HL-60/S4 treated with phorbol 12-myristate 13-acetate at 8.2 ng/mL for 4 days and 3 days (cell line): Measurements from ENCODE around the gene CETP.
"Not testable (repeated sequence)": the region's sequence is repeated elsewhere in the genome, so short reads cannot be mapped to it uniquely, and the experiment has no call there.

Experiments
- in situ Hi-C: fragments of 300-500 bp; cut with MboI; formaldehyde crosslinking; loops from 2 replicates; pipeline ENCODE4 v1.15.0; 2022; ENCODE audit warnings: low sequenced_read_pairs

CETP gene

DNA sequence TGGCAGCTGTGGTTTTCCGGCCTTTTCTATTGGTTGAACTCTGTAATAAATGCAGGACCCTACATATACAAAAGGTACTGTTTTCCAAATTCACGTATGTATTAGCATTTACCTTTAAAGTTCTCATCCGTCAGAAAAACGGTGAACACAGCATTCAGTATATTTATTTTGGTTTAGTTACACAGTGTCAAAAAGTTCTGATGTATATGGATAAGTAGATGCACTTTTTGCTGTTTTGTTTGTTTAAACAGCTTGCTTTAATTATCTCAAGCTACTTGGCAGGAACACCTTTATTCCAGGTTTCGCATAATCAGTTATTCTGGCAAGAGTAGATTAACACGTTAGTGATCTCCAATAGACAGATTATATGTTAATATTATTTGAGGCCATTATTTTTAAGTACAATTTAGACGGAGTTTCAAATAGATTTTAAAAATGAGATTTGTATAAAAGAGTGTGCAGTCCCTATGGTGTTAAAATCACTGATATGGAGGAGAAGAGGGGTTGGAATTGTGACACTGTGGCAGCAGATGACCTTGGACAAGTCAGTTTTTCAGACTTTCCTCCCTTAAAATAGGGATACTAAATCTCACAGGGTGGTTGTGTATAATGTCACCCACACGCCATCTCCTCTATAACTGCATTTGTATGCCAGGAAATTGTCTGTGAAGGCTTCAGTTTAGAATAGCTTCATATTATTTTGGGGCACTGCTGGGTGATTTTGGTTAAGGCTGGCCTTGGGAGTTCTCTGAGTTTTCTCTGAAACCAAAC lies 27.7 kb upstream of the CETP start:
- in situ Hi-C loops = no loop called here

- in situ Hi-C loops = not testable (repeated sequence)
These were observed 27.1 kb upstream of the CETP start for GRCh38 chr16:56934599-56935145.

- in situ Hi-C loops = no loop called here
These were observed 26.5 kb upstream of the CETP start for GRCh38 chr16:56935201-56935600.

GRCh38 chr16:56936491-56936890 lies 25.3 kb upstream of the CETP start:
- in situ Hi-C loops = no loop called here

GRCh38 chr16:56936950-56937349 lies 24.8 kb upstream of the CETP start:
- in situ Hi-C loops = no loop called here

GRCh38 chr16:56938664-56939513 lies 22.9 kb upstream of the CETP start:
- in situ Hi-C loops = no loop called here

DNA sequence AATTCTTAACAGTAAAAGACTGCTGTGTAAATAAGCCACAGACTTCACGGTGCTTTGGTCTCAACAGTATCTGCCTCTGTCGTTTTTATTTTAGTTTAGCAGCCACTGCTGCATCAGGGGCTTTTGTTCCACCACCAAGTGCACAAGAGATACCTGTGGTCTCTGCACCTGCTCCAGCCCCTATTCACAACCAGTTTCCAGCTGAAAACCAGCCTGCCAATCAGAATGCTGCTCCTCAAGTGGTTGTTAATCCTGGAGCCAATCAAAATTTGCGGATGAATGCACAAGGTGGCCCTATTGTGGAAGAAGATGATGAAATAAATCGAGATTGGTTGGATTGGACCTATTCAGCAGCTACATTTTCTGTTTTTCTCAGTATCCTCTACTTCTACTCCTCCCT lies 21.9 kb upstream of the CETP start:
- in situ Hi-C loops = no loop called here

- in situ Hi-C loops = no loop called here
These were observed 20.7 kb upstream of the CETP start for GRCh38 chr16:56941092-56941491.

DNA sequence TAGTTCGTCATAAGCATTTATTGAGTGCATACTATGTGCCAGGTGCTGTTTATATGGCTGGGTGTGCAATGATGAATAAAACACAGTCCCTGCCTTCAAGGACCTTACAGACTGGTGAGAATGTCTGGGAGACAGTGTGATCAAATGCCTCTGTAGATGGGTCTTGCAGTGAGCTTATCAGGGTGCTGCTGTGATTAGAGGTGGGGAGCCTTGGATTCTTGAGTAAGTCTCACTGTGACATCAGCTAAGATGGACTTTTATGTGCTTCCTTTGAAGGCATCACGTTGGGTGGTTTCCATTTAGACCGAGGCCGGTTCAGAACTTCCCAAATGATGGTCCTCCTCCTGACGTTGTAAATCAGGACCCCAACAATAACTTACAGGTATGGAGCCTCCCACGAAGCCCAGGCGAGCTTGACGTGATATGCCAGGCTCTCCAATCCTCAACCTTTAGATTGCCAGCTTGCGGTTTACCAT lies 19.9 kb upstream of the CETP start:
- in situ Hi-C loops = no loop called here

- in situ Hi-C loops = no loop called here
These were observed 17.9 kb upstream of the CETP start for GRCh38 chr16:56943761-56944375.

DNA sequence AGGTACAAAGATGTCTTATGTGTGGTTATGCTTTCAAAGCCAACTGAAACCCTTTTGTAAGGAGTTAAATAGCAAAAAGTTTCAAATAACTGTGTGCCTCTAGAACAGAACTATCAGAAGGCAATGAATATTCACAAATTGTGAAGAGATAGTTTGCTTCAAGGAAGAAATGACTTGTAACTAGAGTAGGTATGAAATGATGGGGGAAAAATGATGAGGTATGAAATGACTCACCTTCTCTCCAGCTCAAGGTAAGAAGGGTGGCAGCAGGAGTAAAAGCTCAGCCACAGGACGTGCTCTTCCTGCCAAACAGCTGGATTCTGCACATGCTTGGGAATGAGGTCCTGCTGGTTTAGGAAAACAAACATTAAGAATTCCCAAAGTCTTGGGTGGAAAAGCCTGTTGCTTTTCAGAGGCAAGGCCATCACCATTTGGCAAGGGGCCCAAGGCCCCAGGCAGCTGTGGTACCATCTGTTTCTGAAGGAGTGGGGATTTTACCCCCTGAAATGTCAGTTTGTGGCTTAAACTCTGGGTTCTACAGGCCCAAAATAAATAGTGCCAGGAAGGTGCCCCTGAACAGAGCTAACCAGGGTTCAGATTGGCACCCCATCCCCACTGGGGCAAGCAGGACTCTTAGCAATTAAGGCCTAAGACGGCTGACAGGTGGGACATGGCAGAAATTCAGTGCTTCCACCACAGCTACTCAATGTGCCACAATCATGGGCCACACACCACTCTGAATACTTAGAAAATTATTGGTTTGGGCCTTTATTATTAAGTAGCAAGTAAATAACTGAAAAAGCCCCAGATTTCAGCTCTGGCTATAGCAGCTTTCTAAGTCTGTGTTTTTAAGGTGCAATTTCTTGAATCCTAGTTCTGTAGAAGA lies 16.6 kb upstream of the CETP start:
- in situ Hi-C loops = no loop called here

DNA sequence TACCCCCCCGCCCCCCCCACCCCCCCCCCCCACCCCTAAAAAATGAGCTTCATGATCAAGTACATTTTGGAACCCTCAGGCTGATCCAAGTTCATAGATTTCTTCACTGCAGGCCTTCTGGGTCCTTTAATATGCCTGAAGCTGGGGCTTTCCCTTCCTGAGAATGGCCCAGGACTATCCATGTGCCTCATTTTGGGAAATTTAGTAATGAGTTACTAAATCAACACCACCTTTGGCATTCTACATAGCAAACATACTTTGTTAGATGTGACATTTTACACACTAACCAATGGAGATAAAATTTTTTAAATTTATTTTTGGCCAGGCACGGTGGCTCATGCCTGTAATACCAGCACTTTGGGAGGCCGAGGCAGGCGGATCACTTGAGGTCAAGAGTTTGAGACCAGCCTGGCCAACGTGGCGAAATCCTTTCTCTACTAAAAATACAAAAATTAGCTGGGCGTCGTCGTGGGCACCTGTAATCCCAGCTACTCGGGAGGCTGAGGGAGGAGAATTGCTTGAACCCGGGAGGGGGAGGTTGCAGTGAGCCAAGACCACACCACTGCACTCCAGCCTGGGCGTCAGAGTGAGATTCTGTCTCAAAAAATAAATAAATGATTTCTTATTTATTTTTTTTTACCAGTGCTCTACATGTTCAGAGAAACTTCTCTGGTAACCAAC lies 15.8 kb upstream of the CETP start:
- in situ Hi-C loops = no loop called here

DNA sequence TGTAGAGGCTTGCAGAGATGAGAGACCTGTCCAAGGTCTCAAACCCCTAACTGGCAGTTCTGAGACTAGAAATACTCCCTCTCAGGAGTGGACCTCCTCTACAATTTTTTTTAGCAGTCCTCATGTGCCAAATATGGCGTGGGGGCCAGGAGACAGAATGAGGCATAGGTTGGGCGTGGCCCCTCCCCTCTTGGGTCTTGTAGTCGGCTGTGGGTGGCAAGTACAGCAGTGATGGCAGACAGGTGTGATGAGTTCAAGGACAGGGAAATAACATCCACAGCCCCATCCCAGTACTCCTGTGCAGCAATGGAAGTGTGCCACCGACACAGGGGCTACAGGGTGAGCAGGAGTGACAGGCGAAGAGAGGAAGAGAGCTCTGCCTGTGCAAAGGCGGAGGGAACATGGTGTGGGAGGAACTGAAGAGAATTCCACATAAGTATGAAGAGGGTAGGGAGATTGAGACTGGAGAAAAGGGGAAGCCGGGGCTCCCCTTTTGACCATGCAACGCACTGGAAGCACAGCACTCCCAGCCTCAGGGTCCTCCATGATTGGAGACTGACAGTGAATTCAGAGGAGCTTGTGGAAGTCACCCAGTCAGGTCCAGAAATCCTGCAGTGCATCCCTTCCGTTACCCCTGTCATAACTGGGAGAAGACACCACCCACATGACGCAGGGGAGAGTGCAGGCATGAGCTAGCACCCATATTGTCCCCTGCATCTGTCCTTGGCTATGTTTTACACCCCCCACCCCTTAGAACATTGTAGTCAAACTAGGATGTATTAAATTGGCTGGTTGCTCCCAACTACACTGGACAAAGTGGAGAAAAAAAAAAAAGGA lies 14.8 kb upstream of the CETP start:
- in situ Hi-C loops = no loop called here

DNA sequence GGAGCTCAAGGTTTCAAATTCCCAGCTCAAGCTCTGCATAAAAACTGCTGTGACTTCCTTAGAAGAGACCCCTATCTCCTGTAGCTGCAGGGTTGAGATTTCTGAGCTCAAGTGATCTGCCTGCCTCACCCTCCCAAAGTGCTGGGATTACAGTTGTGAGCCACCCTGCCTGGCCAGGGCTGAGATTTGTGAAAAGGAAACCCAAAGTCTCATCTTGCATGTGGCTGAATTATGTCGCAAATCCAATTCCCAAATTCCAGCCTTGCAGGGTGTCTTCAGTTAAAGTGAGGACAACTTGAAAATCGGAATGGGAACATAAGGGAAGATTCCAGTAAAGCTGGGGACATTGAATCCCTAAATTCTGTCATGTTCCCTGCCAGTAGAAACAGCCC lies 14.2 kb upstream of the CETP start:
- in situ Hi-C loops = no loop called here

DNA sequence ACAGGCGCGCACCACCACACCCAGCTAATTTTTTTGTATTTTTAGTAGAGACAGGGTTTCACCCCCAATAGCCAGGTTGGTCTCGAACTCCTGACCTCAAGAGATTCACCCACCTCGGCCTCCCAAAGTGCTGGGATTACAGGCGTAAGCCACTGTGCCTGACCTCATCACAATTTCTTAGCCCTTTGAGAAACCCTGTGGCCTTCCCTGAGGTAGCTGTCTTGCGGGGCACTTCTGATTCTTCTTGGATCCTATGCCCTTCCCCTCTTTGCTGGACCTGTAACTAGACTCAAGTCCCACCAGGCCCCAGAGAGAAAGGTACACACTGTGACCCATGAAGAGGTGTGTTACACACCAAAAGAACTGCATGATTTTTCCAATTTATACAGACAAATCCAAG lies 13.5 kb upstream of the CETP start:
- in situ Hi-C loops = no loop called here

GRCh38 chr16:56950051-56950450 lies 11.7 kb upstream of the CETP start:
- in situ Hi-C loops = loop anchor here (25.0 kb wide), 1 partner anchor 212 kb away; no protein-coding TSS in a partner anchor

- in situ Hi-C loops = loop anchor here (25.0 kb wide), 1 partner anchor 212 kb away; no protein-coding TSS in a partner anchor
These were observed 11.3 kb upstream of the CETP start for GRCh38 chr16:56950455-56950854.

DNA sequence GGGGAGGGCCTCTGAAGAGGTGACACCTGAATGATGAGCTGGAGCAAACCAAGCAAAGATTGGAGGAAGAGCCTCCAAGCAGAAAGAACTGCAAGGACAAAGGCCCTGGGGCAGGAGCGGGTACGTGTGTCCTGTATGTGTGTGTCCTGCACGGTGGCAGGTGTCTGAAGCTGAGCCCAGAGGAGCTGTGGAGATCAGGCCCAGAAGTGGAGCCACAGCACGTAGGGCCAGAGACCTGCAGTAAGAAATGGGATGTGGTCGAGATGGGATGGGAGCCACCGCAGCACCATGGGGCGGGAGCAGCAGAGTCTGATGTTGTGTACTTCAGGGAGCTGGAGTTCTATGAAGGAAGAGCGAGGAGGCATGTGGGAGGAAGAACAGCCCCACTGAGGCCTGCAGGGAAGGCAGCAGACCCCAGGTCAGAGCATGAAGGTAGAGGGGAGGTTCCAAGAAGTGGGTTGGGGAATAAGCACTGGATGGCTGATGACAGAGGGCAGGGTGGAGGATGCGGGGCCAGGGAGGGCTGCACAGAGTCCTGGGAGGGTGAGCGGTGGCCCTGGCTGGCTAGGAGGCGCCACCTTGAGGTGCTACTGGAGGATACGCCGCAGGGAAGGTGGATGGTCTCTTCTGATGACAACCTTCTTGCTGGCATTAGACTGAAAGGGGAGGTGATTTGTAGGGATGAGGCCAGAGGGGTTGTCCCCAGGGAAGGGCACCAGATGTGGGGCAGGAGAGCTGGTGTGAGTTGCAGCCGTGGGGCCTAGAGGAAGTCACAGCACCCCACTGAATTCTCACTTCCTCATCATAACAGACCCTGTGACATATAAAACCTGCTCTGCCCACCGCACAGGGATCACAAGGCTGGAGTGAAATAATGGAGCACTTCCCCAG lies 10.6 kb upstream of the CETP start:
- in situ Hi-C loops = loop anchor here (25.0 kb wide), 1 partner anchor 211 kb away; no protein-coding TSS in a partner anchor
